Activated T-cell treated with anti-CD3 and anti-CD28 coated beads for 1 hour (primary cell): ENCODE data around the gene NR2C2.

Experiments
- DNase-seq: peaks from one replicate; pipeline ENCODE4 v3.0.0-alpha.2; 2020; ENCODE audit warnings: low read depth

The NR2C2 gene

GRCh38 chr3:14921811-14922705 is 25.3 kb upstream of the NR2C2 start:
- DNase-seq = no peak

GRCh38 chr3:14922863-14923262 is 24.5 kb upstream of the NR2C2 start:
- DNase-seq = no peak

- no peak for DNase-seq
These were observed 23.9 kb upstream of the NR2C2 start for GRCh38 chr3:14923476-14923875.

GRCh38 chr3:14925729-14926591 is 21.4 kb upstream of the NR2C2 start:
- DNase-seq = no peak

- DNase-seq = no peak
These were observed 20.8 kb upstream of the NR2C2 start for GRCh38 chr3:14926592-14926991.

GRCh38 chr3:14927308-14927707 is 20.1 kb upstream of the NR2C2 start:
- no peak for DNase-seq

- no peak for DNase-seq
These were observed 17.9 kb upstream of the NR2C2 start for GRCh38 chr3:14929310-14930074.

GRCh38 chr3:14933820-14934425 is 13.5 kb upstream of the NR2C2 start:
- DNase-seq = no peak

- no peak for DNase-seq
These were observed 11.6 kb upstream of the NR2C2 start for GRCh38 chr3:14935592-14936345.

- no peak for DNase-seq
These were observed 8.4 kb upstream of the NR2C2 start for GRCh38 chr3:14938954-14939353.

- DNase-seq = no peak
These were observed 5.5 kb upstream of the NR2C2 start for GRCh38 chr3:14941871-14942270.

- DNase-seq = no peak
These were observed 4.3 kb upstream of the NR2C2 start for GRCh38 chr3:14943042-14943441.

GRCh38 chr3:14946236-14946635 is 1.1 kb upstream of the NR2C2 start:
- DNase-seq = no peak

GRCh38 chr3:14946739-14947099 is 664 bp upstream of the NR2C2 start:
- DNase-seq = no peak

- DNase-seq = peak; percentile 95
These were observed 664 bp downstream of the NR2C2 start for GRCh38 chr3:14947886-14948608.

- DNase-seq = no peak
These were observed 1.2 kb downstream of the NR2C2 start for GRCh38 chr3:14948609-14949038.

- no peak for DNase-seq
These were observed 1.7 kb downstream of the NR2C2 start for GRCh38 chr3:14949126-14949525.

- no peak for DNase-seq
These were observed 2.9 kb downstream of the NR2C2 start for GRCh38 chr3:14950274-14950673.

- DNase-seq = no peak
These were observed 9.8 kb downstream of the NR2C2 start for GRCh38 chr3:14957153-14957552.

- DNase-seq = no peak
These were observed 10.5 kb downstream of the NR2C2 start for GRCh38 chr3:14957925-14958324.
